GM19324 (cell line): Measurements from ENCODE around the gene ARL6IP6.

Source experiments
- ATAC-seq: cut with Tn5 transposase; IDR thresholded peaks from one replicate; pipeline ENCODE4 v1.9.1; 2021; ENCODE audit warnings: mild to moderate bottlenecking, moderate library complexity; ENCODE audit not compliant: unreplicated experiment, low FRiP score

Gene ARL6IP6

DNA sequence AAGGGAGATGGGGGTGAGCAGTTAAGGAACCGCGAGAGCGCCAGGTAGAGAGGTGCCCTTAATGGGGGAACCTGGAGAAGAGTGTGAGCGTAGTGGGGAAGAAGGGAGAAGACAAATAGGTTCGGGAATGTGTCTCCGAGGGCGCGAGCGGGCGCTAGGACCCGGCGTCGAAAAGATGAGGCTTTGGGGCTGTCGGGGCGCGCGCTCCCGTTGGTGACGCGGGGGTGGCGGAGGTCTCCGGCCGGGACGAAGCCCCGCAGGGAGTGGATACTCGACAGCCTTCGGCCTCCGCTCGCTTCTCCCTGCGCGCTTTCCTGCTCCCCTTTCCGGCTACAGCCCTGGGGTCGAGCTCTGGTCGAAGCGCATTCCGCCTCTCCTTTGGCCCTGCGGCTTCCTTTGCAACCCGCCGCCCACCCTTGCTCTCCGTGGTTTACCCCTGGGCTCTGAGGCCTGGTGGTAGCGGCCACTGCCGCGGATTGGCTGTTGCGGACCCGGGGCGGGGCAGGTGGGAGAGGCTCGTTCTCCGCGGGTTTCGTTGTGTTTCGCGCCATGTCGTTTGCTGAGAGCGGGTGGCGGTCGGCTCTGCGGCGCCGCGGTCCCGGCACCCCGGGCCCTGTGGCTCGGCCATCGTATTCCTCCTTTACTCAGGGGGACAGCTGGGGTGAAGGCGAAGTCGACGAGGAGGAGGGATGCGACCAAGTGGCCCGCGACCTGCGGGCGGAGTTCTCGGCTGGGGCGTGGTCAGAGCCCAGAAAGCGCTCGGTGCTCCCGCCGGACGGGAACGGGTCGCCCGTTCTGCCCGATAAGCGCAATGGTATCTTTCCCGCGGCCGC lies at the start of gene ARL6IP6:
ARL6IP6 (plus strand) TSS at position 545 of the 833 bp plus-strand sequence; CDS start at position 550, 5 bp downstream.
- peak; percentile 77 for ATAC-seq

DNA sequence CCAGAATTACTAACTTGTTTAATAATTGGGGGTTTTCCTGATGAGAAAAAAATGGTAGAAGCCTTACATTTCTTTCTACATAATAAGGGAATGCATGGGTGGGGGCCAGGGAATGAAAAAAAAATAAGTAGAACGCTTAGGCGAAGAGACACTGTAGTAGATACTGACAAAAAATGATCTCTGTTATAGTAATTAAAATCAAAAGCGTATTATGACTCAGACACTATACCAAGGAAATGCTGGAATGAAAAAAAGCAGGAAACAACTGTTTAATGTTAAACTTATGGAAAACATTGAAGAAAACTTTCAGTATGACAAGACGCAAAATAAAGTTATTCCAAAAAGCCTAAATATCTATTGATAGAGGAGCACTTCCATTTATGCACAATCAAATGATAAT lies 44.1 kb upstream of the ARL6IP6 start:
- no peak for ATAC-seq

DNA sequence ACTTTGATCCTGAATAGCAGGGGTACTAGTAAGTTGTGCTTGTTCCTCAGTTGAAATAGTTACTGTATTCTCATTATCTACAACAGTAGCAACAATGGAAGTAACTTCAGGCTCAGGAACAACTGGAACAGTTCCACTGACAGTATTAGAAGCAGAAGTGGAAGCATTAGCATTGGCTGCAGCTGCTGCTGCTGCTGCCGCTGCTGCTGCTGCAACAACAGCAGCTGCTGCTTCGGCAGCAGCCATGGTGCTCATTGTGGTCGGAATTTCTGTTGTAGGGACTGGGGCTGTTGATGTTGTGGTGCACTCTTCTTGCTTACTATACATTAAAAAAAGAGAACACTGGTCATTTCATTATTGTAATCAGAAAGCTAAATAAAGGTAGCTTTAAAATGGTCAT lies 42.0 kb upstream of the ARL6IP6 start:
- no peak for ATAC-seq

DNA sequence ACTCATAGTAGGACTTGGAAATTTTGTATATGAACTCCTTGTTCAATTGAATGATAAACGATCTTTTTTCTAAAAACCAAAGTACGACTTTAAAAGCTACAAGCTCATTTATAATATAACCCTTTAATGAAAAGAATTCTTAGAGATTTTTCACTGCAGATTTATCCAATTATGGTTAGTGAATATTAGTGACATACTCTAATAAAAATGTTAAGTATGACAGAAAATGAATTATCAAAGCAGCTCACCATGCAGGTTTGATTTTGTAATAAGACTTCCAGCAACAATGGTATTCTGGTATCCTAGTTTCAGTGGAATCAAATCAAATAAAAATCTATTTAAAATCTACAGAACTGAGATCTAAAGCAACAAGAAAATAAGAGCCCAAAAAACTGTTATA lies 39.6 kb upstream of the ARL6IP6 start:
- ATAC-seq, result no peak

DNA sequence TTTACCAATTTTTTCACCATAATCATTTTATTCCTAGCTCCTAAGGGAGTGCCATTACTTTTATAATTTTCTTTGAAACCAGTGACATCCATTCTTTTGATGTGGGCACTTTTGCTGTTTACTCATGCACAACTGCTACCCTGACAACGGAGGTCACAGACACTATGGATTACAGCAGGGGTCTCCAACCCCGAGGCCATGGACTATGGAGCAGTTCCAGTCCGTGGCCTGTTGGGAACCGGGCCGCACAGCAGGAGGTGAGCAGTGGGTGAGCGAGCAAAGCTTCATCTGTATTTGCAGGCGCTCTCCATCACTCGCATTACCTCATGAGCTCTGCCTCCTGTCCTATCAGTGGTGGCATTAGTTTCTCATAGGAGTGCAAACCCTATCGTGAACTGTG lies 35.8 kb upstream of the ARL6IP6 start:
- no peak for ATAC-seq

DNA sequence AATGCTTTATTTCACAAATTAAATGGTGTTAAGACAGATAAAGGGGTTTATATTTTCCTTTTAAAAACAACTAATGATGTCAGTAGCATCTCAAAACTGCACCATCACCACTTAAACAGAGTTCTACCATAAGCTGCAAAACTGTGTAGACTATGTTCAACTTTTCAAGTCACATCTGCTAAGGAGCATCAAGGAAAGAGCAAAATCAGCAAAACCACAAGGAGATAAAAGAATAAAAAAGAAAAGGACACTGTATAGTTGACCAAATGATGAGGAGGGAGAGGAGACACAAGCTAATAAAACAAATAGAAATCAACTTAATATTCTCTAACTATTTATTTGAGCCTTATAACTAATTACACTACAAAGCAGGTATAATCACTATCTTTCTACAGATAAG lies 35.0 kb upstream of the ARL6IP6 start:
- no peak for ATAC-seq

DNA sequence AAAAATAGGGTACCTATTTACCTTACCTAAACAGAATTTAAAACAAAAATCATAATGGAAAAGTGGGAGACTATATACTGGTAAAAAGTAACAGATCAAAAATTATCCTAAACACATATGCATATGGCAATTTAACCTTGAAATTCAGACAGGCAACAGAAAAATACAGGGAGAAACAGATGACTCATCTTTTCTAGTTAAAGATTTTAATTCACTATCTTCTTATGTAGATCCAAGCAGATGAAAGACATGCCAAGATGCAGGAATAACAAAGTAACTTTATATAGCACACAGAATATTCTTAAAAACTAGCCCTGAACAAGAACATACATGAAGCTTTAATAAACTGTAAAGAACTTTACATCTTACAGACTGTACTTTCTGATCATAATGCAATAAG lies 32.1 kb upstream of the ARL6IP6 start:
- ATAC-seq, result no peak

DNA sequence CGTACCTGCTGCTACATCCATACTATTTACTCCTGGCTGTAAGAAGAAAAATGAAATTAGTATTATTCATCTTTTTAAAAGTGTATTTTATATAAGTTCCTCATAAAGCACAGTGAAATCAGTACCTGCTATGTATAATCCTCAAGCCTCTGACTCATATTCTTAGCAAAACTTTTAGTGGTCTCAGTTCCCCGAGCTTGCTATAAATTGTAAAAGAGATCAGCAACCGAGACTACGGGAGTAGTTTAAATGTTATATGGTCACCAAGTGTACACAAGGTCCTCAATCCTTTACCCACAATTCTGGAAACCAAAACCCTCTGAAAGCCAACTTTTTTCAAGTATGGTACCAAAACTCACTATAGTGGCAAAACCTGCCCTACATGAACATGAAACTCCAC lies 25.4 kb upstream of the ARL6IP6 start:
- peak; percentile 43 for ATAC-seq

DNA sequence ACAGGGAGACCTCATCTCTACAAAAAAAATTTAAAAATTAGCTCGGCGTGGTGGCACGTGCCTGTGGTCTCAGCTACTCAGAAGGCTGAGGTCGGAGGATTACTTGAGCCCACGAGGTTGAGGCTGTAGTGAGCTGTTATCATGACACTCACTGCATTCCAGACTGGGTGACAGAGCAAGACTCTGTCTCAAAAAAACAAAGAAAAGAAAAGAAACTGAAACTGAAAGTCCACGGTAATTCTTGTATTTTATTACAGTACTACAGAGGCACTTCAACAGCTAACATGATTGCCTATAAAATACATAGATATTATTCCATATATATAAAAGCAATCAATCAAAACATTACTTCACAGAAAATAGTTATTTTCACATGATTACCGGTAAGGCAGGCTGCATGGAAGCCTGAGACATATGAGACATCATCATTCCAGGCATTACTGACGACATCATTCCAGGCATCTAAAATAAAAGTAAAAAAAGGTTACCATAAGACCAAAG lies 24.2 kb upstream of the ARL6IP6 start:
- ATAC-seq, result peak; percentile 73

DNA sequence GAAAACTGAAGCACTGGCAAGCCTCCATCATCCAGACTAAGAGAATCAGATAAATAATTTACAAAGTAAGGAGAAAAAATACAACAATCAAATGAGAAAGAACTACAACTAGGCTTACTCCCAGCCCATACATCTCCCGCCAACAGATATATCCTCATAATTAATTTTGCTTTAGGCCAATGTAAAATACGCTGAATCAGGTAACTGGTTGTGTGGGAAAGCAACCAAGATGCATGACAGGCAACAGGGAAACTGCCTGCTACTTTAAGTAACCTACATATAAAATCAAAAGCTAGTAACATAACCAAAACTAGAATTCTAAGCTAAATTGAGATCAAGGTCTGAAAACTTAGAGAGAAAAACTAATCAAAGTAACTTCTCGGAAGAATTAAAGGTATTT lies 22.7 kb upstream of the ARL6IP6 start:
- no peak for ATAC-seq

DNA sequence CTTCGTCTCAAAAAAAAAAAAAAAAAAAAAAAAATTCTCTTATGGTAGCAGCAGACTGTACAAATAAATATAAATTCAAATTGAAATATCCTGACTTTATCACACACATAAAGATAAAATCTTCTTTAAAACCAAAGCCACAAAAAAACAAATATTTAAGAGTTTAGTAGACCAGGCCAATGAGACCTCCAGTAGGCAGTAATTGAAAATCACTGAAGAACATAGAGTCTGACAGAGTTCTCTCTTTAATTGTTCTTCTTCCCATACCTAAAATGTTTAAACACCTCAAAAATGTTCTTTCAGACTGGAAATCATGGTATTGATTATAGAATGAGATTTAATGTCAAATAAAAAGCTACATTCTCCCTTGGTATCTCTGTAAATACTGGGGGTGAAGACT lies 21.9 kb upstream of the ARL6IP6 start:
- no peak for ATAC-seq

DNA sequence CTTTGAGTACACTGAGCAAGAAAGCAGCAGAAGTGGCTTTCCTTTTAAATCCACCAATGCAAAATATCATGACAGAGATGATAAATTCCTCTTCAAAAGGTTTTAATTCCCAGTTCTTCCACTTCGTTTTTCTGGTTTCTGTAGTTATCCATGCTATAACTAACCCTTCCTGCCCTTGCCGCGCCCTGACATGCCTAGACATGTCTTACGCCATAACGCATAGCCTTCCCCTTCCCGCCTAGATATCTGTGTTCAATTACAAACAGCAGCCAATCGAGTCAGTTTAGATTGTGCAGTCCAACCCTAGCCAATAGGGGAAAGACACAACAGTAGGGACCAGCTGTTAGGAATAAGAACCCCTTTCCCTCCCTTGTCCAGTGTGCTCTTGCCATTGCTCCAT lies 17.2 kb upstream of the ARL6IP6 start:
- no peak for ATAC-seq

DNA sequence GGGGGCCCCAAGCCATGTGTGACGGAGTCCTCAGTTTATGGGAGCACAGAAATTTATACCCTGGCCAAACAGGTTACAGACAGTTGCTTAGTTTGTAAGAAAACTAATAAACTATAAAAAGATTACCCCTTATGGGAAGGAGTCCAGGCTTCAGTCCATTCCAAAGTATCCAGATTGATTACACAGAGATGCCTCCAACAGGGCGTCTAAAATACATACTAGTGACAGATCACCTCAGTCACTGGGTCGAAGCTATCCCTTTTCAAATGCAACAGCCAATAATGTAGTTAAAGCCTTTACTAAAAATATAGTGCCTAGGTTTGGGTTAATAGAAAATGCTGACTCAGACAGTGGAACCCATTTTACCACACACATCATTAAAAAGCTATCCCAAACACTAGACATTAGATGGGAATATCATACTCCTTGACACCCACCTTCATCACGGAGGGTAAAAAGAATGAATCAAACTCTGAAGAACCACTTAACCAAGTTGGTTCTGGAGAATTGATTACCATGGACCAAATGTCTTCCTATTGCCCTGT lies 11.9 kb upstream of the ARL6IP6 start:
- ATAC-seq, result no peak

DNA sequence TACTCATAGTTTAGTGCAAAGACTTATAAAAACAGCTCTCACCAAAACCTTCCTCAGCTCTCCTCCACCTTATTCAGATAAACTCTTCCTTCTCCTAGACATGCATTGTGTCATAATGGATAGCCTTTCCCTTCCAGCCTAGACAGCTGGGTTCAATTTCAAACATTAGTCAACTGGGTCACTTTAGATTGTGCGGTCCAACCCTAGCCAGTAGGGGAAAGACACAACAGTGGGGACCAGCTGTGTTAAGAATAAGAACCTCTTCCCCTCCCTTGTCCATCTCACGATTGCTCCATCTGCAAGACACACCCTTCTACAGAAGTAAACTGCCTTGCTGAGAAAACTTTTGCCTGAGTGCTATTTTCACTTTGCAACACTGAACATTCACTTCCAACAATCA lies 9.7 kb upstream of the ARL6IP6 start:
- ATAC-seq, result no peak

DNA sequence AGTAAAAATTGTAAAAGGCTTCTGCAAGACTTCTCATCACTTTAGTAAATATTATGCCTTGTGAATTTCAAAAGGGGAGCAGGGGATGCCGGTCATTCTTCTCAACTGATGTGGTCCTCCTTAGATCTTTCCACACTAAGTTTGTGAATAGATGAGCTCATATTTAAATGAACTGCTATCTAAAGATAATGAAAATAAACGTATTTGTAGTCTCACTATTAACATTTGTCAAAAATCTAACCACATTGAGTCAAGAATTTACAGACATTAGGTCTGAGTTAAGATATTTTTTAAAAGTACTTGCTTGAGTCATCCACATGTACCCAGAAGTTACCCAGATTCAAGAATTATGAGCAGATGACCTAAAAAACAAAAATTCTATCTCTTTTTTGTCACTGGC lies 7.7 kb upstream of the ARL6IP6 start:
- ATAC-seq, result no peak

DNA sequence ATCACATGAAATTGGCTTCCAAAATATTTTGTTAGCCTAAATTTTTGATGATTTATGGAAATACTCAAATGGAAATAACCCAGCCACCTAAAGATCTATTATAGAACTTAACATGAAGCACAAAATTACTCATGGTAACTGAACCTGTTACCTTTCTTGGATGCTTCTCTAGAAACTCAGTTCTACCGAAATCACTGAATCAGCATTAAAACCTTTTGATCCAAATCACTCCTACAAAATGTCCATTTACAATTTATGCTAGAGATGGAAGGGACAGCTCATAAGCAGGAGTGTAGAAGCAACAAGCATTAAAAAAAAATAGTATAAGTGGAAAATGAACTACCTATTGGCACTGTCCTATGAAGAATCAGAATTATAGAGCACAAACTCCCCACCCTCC lies 3.3 kb upstream of the ARL6IP6 start:
- ATAC-seq, result no peak

DNA sequence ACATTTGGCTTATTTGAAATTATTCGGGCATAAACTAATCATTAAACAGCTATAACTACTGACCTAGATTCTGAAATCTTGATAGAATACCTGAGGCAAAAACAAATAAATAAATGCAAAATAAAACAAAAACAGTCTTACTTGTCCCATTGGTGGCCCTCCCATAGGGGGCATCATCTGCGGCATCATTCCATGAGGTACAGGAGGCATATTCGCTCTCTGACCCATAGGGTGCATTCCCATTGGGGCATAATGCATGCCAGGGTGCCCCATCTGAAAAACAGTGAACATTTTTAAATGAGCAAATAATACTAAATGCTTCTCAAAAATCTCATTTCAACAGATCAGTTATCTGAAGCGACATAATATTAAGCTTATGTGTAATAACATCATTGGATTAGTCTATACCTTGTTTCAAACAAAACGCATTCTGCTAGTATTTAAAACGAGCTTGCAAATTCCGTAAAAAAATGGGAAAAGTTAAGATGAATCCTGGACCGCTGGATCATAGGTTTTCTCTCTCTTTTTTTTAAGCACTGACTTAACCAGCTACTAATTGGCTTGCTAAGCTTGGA lies 2.5 kb upstream of the ARL6IP6 start:
- ATAC-seq, result no peak

DNA sequence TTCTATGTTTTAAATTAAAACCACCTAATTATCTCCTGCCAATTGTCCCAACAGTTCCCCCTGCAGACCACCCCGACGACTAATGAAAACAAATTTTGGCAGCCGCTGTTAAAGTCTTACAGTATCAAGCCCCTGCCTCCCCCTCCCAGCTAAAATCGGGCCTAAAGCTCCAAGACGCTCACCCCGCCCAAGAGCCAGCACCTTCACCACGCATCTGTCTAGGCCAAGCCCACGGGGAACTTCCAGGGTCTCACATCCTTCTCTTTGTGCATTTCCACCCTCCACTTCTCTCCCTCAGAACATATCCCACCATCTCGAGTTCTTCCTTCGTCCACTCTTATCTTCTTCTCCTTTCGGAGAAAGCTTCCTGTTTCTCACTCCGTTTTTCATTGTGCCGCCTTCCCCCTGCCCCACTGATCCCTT lies 1.6 kb upstream of the ARL6IP6 start:
- no peak for ATAC-seq

DNA sequence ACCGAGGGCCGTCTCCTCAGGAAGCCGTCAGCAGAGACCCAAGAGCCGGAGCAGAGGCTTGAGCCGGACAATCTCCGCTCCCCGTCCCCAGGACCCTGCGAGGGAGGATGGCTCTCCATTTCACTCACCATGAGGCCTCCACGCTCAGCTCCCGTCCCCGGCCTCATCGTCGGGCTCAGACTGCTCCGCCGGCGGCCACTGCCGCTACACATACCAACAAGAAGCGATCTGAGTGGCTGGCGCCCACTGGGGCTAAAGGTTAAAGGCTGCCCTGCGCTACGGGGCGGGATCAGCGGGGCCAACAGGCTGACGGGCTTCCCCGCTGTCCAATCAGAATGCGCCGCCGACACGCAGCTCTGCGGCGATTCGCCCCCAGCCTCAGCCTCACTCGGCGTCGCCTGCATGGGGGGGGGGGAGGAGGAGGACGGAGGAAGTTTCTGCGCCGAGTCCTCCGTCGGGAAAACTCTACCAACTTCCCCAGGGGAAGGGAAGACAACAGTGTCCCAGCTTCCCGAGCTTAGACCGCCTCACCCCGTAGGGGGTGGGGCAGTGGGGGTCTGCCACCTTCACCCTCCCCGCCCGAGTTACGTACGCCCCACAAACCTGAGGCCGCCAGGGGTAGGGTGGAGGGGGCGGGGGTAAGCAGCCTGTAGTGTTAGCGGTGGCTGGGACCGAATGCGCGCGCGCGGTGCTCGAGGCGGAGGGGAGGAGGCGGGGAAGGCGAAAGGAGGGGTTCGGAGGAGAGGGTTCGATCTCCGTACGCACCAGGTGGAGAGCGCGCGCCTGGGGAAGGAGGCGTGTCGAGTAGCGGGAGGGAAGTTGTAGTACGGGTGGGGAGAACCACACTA lies 968 bp upstream of the ARL6IP6 start, which contains the start of gene PRPF40A:
PRPF40A (minus strand) TSS at position 234 of the 848 bp plus-strand sequence; CDS start at position 212, 22 bp downstream.
- peak; percentile 83 for ATAC-seq

DNA sequence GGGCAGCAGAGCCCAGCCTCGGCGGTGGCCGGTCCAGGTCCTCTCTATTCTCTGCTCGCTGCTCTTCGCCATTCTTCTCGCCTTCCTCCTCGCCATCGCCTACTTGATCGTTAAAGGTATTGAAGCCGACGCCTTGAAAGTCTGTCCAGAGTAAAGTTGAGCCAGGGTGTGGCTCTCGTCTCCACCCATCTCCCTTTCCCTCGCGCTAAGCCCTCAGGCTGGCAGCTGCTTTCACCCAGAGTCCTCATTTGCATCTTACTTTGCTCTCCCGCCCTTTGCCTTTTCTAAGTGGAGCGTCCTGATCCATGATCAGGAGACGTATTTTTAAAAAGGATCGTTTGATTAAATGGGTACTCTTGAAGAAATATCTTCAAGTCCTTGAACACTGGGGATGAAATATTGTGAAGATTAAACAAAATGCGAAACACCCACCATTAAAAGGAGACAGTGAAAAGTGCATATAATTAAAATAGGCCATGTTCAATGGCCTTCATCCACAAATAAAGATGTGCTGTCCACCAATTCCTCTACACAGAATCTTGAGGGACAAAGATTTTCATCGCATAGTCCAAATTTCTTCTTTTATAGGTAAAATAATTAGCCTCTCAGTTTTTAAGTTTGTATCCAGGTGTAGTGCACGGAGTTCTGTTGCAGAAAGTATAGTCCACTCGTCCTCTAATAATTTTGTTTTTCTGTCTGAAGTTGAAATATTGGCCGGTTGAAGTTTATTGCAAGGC lies 657 bp downstream of the ARL6IP6 start:
- peak; percentile 24 for ATAC-seq
